ENCODE results near the gene CFAP77. TPM values are rescaled to one million over a fixed set of nuclear protein-coding genes. Genes with fewer than 3 reads are reported as not detected.

Gene CFAP77
- total and polyA plus RNA-seq, 2 of the 4 experiments (the other 2 are of a cell fraction): not detected

GRCh38 chr9:132411091-132411508 is 1.1 kb downstream of the CFAP77 start:
- no peak overlapping the region for H2BK120ac ChIP-seq (ENCODE audit: low read depth, low read length)
- no peak for TF ChIP-seq SMC3 (IDR thresholded peaks at IDR 0.05; ENCODE audit: low read depth, low read length)
- no peak for TF ChIP-seq NFE2L2 (IDR thresholded peaks at IDR 0.05; ENCODE audit: low read depth, low read length)
- no peak for TF ChIP-seq BHLHE40 (IDR thresholded peaks at IDR 0.05; ENCODE audit: low read depth, low read length)
- no peak for TF ChIP-seq RFX5 (IDR thresholded peaks at IDR 0.05; ENCODE audit: low read depth, low read length)
- peak; percentile 64 for TF ChIP-seq RAD21 (IDR thresholded peaks at IDR 0.05; ENCODE audit: low read length)
- TF ChIP-seq FOS (IDR thresholded peaks at IDR 0.05; ENCODE audit: low read depth, low read length): no peak
- TF ChIP-seq, protein P1, sequence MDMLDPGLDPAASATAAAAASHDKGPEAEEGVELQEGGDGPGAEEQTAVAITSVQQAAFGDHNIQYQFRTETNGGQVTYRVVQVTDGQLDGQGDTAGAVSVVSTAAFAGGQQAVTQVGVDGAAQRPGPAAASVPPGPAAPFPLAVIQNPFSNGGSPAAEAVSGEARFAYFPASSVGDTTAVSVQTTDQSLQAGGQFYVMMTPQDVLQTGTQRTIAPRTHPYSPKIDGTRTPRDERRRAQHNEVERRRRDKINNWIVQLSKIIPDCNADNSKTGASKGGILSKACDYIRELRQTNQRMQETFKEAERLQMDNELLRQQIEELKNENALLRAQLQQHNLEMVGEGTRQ (IDR thresholded peaks at IDR 0.05; ENCODE audit: low read depth, low read length): no peak
- TF ChIP-seq, protein P2, sequence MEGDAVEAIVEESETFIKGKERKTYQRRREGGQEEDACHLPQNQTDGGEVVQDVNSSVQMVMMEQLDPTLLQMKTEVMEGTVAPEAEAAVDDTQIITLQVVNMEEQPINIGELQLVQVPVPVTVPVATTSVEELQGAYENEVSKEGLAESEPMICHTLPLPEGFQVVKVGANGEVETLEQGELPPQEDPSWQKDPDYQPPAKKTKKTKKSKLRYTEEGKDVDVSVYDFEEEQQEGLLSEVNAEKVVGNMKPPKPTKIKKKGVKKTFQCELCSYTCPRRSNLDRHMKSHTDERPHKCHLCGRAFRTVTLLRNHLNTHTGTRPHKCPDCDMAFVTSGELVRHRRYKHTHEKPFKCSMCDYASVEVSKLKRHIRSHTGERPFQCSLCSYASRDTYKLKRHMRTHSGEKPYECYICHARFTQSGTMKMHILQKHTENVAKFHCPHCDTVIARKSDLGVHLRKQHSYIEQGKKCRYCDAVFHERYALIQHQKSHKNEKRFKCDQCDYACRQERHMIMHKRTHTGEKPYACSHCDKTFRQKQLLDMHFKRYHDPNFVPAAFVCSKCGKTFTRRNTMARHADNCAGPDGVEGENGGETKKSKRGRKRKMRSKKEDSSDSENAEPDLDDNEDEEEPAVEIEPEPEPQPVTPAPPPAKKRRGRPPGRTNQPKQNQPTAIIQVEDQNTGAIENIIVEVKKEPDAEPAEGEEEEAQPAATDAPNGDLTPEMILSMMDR (conservative IDR thresholded peaks at IDR 0.05; ENCODE audit: low read depth, low read length): peak; percentile 53
- TF ChIP-seq, protein P3, sequence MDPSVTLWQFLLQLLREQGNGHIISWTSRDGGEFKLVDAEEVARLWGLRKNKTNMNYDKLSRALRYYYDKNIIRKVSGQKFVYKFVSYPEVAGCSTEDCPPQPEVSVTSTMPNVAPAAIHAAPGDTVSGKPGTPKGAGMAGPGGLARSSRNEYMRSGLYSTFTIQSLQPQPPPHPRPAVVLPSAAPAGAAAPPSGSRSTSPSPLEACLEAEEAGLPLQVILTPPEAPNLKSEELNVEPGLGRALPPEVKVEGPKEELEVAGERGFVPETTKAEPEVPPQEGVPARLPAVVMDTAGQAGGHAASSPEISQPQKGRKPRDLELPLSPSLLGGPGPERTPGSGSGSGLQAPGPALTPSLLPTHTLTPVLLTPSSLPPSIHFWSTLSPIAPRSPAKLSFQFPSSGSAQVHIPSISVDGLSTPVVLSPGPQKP (IDR thresholded peaks at IDR 0.05; ENCODE audit: borderline replicate concordance, low read depth, low read length): no peak
- no peak for TF ChIP-seq RCOR1 (IDR thresholded peaks at IDR 0.05; ENCODE audit: insufficient replicate concordance, low read length)
- TF ChIP-seq MAZ (IDR thresholded peaks at IDR 0.05; ENCODE audit: borderline replicate concordance, low read depth, low read length): no peak
- TF ChIP-seq CEBPB (IDR thresholded peaks at IDR 0.05; ENCODE audit: low read depth, low read length): no peak
- TF ChIP-seq MAFK (IDR thresholded peaks at IDR 0.05; ENCODE audit: low read depth, low read length): no peak
- no peak for TF ChIP-seq CHD1 (IDR thresholded peaks at IDR 0.05; ENCODE audit: low read depth, low read length)
- peaks cover 43% of the 10 kb centered on the region for H3K27me3 ChIP-seq (ENCODE audit: control insufficient read depth, insufficient read depth, low read length)
- WGBS, 2 experiments (ENCODE audit: extremely low coverage in 2 of 2, insufficient read length in 1 of 2): 2% methylated on average over 13 of the region's 20 CpGs; no CpG with 5 or more reads in 1 of the 2 experiments
- no peak overlapping the region for H3K56ac ChIP-seq (ENCODE audit: extremely low read depth, insufficient read depth, low read length)
- no peak overlapping the region for H2BK20ac ChIP-seq (ENCODE audit: low read depth, low read length)
- H2AFZ ChIP-seq (replicated peaks; ENCODE audit: low read length, poor library complexity): peak overlapping the region; percentile 71
- no peak overlapping the region for H3K4ac ChIP-seq (ENCODE audit: low read depth, low read length)
- peak overlapping the region; percentile 39 for H2AK9ac ChIP-seq (replicated peaks; ENCODE audit: low read depth, low read length, poor library complexity)
- no peak overlapping the region for H2AK5ac ChIP-seq (ENCODE audit: low read depth, low read length)
- H3K4me3 ChIP-seq (ENCODE audit: insufficient read depth, low read depth, low read length): no peak overlapping the region
- CTCF ChIA-PET: no interaction called here
- no peak overlapping the region for H2BK15ac ChIP-seq (ENCODE audit: low read depth, low read length)
- no peak overlapping the region for H2BK5ac ChIP-seq (ENCODE audit: low read depth, low read length, poor library complexity, severe bottlenecking)
- no peak overlapping the region for H3K14ac ChIP-seq (replicated peaks; ENCODE audit: low read depth, low read length)
- H3K4me1 ChIP-seq (ENCODE audit: control insufficient read depth, insufficient read depth, low read length): no peaks in the 10 kb centered on the region
- in situ Hi-C loops (cut with MboI; ENCODE audit: low sequenced_read_pairs) (no loop called here), intact Hi-C loops (cut with micrococcal nuclease) (loop anchor here (1.0 to 10.0 kb wide), 4 partner anchors 94 to 494 kb away; no protein-coding TSS in a partner anchor), dilution Hi-C loops (cut with HindIII; ENCODE audit: low sequenced_read_pairs, unreplicated experiment) (no loop called here)
- POLR2A ChIA-PET (ENCODE audit: unreplicated experiment): no interaction called here
- ATAC-seq (ENCODE audit: low read depth) (peak; percentile 31; the same call in 1 of the 2 replicates), DNase-seq (peak; percentile 7)
- H4K5ac ChIP-seq (ENCODE audit: low read depth, low read length): no peak overlapping the region
- H3K23ac ChIP-seq (ENCODE audit: low read depth, low read length): no peak overlapping the region
- H4K8ac ChIP-seq (ENCODE audit: low read depth in 2 of 2, low read length in 2 of 2): no peak overlapping the region
- H3K9ac ChIP-seq (ENCODE audit: low read depth, low read length): no peak overlapping the region
- H3K4me2 ChIP-seq (ENCODE audit: low read depth, low read length): peak overlapping the region; percentile 20; the same call in 1 of the 2 replicates
- H4K20me1 ChIP-seq (ENCODE audit: insufficient read depth, low read length): no peaks in the 10 kb centered on the region
- no peak overlapping the region for H3K27ac ChIP-seq (ENCODE audit: insufficient read depth, low read length)
- H3K9me1 ChIP-seq (ENCODE audit: insufficient read depth, low read length): peaks cover 7% of the 10 kb centered on the region; the same call in 1 of the 2 replicates
- no peaks in the 10 kb centered on the region for H3K9me3 ChIP-seq (ENCODE audit: control insufficient read depth, insufficient read depth, low read length)
- H3K36me3 ChIP-seq (ENCODE audit: control insufficient read depth, insufficient read depth, low read length): no peaks in the 10 kb centered on the region
- no peak overlapping the region for H4K91ac ChIP-seq (ENCODE audit: insufficient read depth, low read depth, low read length)
- no TSS peak for BruUV-seq (replicated peaks)
- no peak overlapping the region for H3K18ac ChIP-seq (ENCODE audit: low read depth, low read length)
- peaks cover 0 to under 1% of the 10 kb centered on the region in 2 experiments; a peak in 2 of 4 replicates for H3K79me1 ChIP-seq (ENCODE audit: low read depth in 1 of 2, low read length in 2 of 2)
